Heart right ventricle (tissue), 16 donors: Measurements from ENCODE around the gene PITX2. TPM values are rescaled to one million over a fixed set of nuclear protein-coding genes. Genes with fewer than 3 reads are reported as not detected.
A peak's percentile ranks its signal among the peaks of the same experiment; 100 is the strongest.

Experiments
- ATAC-seq, 8 donors: fragments of 200-7000 bp; cut with Tn5 transposase; one replicate each; pipeline ENCODE4 v1.9.1; 2020; ENCODE audit warnings: mild to moderate bottlenecking in 8 of 8, moderate library complexity in 8 of 8, moderate number of reproducible peaks in 1 of 8
- DNase-seq, 2 donors: peaks; one replicate each; pipeline ENCODE4 v3.0.0-alpha.2; 2020
- H3K27ac ChIP-seq, 10 donors: fragments of 200-600 bp; sonication (generic) in 2 of 10; one replicate each; pipeline versions ENCODE4 v1.5.0 to v1.8.0; 2020 to 2022; ENCODE audit warnings: mild to moderate bottlenecking in 3 of 10
- H3K27me3 ChIP-seq, 7 donors: fragments of 200-600 bp; one replicate each; pipeline ENCODE4 v1.8.0; 2021 to 2022; ENCODE audit warnings: mild to moderate bottlenecking in 2 of 7
- H3K36me3 ChIP-seq, 9 donors: fragments of 200-600 bp; sonication (generic) in 1 of 9; one replicate each; pipeline versions ENCODE4 v1.5.0 to v1.8.0; 2020 to 2022; ENCODE audit warnings: mild to moderate bottlenecking in 2 of 9
- H3K4me1 ChIP-seq, 9 donors: fragments of 200-600 bp; sonication (generic) in 1 of 9; one replicate each; pipeline versions ENCODE4 v1.5.0 to v1.8.0; 2020 to 2022; ENCODE audit warnings: mild to moderate bottlenecking in 4 of 9
- H3K4me3 ChIP-seq, 10 donors: fragments of 200-600 bp; sonication (generic) in 2 of 10; one replicate each; pipeline versions ENCODE4 v1.5.0 to v1.8.0; 2020 to 2022; ENCODE audit warnings: mild to moderate bottlenecking in 7 of 10, moderate library complexity in 2 of 10
- H3K9me3 ChIP-seq, 11 donors: fragments of 200-600 bp in 10 of 11; sonication (generic) in 2 of 11; one replicate each; pipeline versions ENCODE4 v1.5.0 to v1.8.0; 2013 to 2022; ENCODE audit warnings: mild to moderate bottlenecking in 2 of 11, control low read depth in 1 of 11, moderate library complexity in 1 of 11
- WGBS, 2 donors: extraction: QIAGEN DNeasy Blood & Tissue Kit; methylation state at CpG; one replicate each; pipeline ENCODE4 v1.1.7; 2013; ENCODE audit warnings: inconsistent platforms in 1 of 2; 5-methylcytosine and 5-hydroxymethylcytosine counted together
- intact Hi-C, 10 donors: fragments of 100-400 bp; cut with DNase I; formaldehyde crosslinking; loops; one replicate each; pipeline versions ENCODE4 v1.11.1 to v1.14.2; 2022
- long read RNA-seq, 3 donors: library from polyadenylated mRNA; unstranded; transcript quantifications; one replicate each; pipeline ENCODE4 v2.0.0, GENCODE V29; 2020 to 2021
- polyA plus RNA-seq, 2 donors: library from polyadenylated mRNA; stranded (reverse); fragments of 200-250 nt; gene quantifications; one replicate each; pipeline ENCODE4 v1.2.3, GENCODE V29; 2013
- total RNA-seq, 10 donors: library from RNA; stranded (reverse); fragmentation: NEBNext Ultra II Directional in 3 of 10; extraction: Animal tissue kit (Norgen Biotek cat#: 25700) in 3 of 10; gene quantifications; one replicate each; pipeline versions ENCODE4 v1.2.1 to v1.2.4, GENCODE V29; 2021 to 2023
- TF ChIP-seq, protein P1 (sequence below), 9 donors: fragments of 200-600 bp; sonication (generic) in 2 of 9; IDR thresholded peaks; one replicate each; pipeline versions ENCODE4 v1.5.0 to v1.8.0; 2021 to 2022; ENCODE audit warnings: antibody characterized with exemption in 9 of 9, mild to moderate bottlenecking in 5 of 9, moderate library complexity in 1 of 9
- donor health status: Arrhythmogenic right ventricular cardiomyopathy.
- donor health status: ischemic (EF 13 %, LVEDD 7.1; RV severe dilation, severe dysfunction).
- donor health status: healthy with polysubstance abuse.
- donor health status: DM: no; HTN: yes; CAD: no.
- donor health status: DM: no; HTN: no; CAD: no.
- donor health status: ischemic (EF 25% LVEDD 6.9; RV normal size, moderate dysfunction).
- donor health status: ischemic (EF 25% LVEDD 5.7; RV mildly dilated, moderate dysfunction).
- donor health status: healthy.
- donor health status: DM: yes; HTN: yes; CAD: no.
- donor health status: Ischemic cardiomyopathy.
- donor health status: ischemic (EF 35%, LVEDD 5.7; RV mildly dilated, moderate dysfunction).
- donor health status: nonischemic (EF 11% LVEDD 7.7; RV severe dilation, severe dysfunction).
- donor health status: DM: yes; HTN: yes; CAD: no.
- donor health status: PGD.
- donor health status: ischemic (EF 29% LVEDD 5.4; RV normal size, mild dysfunction).
- donor health status: nonischemic (EF 23%, LVEDD 6.1; RV moderate dilation, normal function).

Gene PITX2
- under 1 TPM in 2 of 10 donors, not detected in 8; 0.10 to 0.57 TPM for total RNA-seq
- under 1 TPM in 1 of 2 donors, not detected in 1; 0.04 TPM for polyA plus RNA-seq
- long read RNA-seq, donor 1, result 0 reads
- long read RNA-seq, donor 2, result 0 reads
- long read RNA-seq, donor 3, result 0 reads

DNA sequence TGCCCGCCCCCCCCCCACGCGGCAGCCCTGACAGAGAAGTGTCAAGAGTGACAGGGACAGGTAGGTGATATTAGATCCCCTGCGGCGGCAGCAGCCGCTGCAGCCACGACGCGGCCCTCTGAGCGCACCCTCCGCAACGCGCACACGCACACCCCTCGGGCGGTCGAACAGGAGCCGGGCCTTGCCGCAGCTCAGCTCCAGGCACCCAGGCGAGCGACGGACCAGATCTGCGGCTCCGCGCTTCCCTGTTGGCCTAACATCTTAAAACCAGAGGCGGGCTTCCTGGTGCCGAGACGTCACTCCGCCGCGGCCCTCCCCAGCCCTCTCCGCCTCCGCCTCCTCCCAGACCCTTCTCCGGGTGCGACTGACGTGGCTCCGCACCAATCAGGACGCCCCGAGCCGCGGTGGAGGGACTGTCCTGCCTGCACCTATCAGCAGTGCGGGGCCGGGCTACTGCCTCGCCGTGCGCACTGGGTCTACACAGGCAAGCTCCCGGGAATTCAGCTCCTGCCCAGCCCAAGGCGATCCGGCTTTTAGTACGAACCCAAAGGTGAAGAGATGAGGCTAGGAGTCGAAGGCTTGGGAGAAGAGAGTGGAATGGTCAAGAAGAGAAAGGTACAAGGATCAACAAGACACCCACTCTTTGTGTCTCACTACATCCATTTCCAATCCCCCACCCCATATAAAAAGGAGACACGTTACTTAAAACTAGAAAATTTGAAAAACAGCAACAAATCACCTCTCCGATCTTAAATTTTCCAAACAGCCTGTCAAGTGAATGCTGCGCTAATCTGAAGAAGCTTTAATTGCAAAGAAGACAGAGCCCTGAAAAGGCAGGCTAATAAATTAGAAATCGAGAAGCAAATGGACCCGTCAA is at the start of gene PITX2:
Gene PITX2, minus strand, starts transcription at position 237 of the 877 bp plus-strand sequence. CDS start 617 bp downstream, outside the sequence.
- Histone ChIP-seq H3K27ac (no peak within 1 kb of the TSS), H3K27me3 (peaks cover 54 to 100% (median 100%) of the 10 kb centered on the region in 7 donors)
- intact Hi-C loops, result loop anchor here in 1 of 10 donors (10.0 kb wide), 1 partner anchor 662 kb away; no protein-coding TSS in a partner anchor

DNA sequence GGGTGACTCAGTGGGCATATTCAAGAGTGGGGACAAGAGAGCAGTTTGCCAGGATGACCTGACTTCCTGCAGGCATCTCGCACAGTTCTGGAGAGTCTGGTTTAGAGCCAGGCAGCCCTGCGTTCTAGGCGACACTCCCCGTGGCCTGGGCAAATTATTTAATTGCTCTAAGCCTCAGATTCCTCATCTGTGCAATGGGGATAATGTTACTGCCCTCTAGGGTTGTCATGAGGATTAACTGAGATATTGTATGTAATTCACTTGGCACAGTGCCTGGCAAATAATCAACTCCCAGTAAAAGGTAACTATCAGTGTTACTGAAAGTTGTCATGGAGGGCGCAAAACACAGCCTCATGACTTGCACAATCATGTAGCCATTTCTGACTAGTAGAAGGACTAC is 48.8 kb upstream of the PITX2 start:
- TF ChIP-seq, protein P1, sequence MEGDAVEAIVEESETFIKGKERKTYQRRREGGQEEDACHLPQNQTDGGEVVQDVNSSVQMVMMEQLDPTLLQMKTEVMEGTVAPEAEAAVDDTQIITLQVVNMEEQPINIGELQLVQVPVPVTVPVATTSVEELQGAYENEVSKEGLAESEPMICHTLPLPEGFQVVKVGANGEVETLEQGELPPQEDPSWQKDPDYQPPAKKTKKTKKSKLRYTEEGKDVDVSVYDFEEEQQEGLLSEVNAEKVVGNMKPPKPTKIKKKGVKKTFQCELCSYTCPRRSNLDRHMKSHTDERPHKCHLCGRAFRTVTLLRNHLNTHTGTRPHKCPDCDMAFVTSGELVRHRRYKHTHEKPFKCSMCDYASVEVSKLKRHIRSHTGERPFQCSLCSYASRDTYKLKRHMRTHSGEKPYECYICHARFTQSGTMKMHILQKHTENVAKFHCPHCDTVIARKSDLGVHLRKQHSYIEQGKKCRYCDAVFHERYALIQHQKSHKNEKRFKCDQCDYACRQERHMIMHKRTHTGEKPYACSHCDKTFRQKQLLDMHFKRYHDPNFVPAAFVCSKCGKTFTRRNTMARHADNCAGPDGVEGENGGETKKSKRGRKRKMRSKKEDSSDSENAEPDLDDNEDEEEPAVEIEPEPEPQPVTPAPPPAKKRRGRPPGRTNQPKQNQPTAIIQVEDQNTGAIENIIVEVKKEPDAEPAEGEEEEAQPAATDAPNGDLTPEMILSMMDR (IDR thresholded peaks at IDR 0.05), result no peak
- intact Hi-C loops, result no loop called here
- Histone ChIP-seq H3K27ac (no peak overlapping the region), H3K4me3 (no peak overlapping the region), H3K27me3 (no peaks in the 10 kb centered on the region), H3K36me3 (no peaks in the 10 kb centered on the region), H3K9me3 (no peaks in the 10 kb centered on the region), H3K4me1 (peaks cover 0 to 6% (median 0%) of the 10 kb centered on the region in 9 donors)
- WGBS, 2 donors, result 86 to 89% methylated on average over 5 of the region's 5 CpGs
- ATAC-seq (no peak), DNase-seq (no peak)

More for the DNA sequence above, at the start of gene PITX2:
- DNase-seq (peak; percentile 51 to 67), ATAC-seq (peak; percentile 57 to 94 (median 79))
- Histone ChIP-seq H3K4me3 (peak within 1 kb of the TSS in 9 of 10 donors; percentile 18 to 49 (median 42)), H3K9me3 (no peaks in the 10 kb centered on the region), H3K36me3 (no peaks in the 10 kb centered on the region), H3K4me1 (peaks cover 0 to 38% (median 29%) of the 10 kb centered on the region in 9 donors)
- whole genome bisulfite sequencing, 2 donors, result 2 to 4% methylated on average over 55 to 56 of the region's 56 CpGs
- TF ChIP-seq, protein P1 (IDR thresholded peaks at IDR 0.05), result no peak

DNA sequence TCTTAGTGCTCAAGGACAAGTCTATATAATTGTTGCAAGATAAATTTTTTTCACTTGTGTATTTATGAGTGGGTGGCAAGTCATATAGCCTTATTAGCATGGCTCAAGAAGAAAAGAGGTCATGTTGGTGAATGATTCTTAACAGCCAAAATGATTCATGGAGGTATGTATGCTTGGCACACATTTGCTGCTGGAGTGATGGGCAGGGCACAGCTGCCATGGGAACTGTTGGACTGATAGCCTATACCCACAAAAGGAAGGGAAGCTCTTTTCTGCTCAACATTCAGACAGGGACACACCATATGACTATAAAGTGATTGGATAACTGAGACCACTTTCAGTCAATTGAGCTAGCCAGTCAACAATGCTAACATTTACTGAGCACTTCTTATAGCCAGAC is 46.8 kb upstream of the PITX2 start:
- Histone ChIP-seq H3K27me3 (no peaks in the 10 kb centered on the region), H3K36me3 (no peaks in the 10 kb centered on the region), H3K27ac (no peak overlapping the region), H3K9me3 (no peaks in the 10 kb centered on the region), H3K4me1 (peaks cover 0 to 6% (median 0%) of the 10 kb centered on the region in 9 donors), H3K4me3 (no peak overlapping the region)
- ATAC-seq (no peak), DNase-seq (no peak)
- intact Hi-C loops, result no loop called here
- TF ChIP-seq, protein P1 (IDR thresholded peaks at IDR 0.05), result no peak

DNA sequence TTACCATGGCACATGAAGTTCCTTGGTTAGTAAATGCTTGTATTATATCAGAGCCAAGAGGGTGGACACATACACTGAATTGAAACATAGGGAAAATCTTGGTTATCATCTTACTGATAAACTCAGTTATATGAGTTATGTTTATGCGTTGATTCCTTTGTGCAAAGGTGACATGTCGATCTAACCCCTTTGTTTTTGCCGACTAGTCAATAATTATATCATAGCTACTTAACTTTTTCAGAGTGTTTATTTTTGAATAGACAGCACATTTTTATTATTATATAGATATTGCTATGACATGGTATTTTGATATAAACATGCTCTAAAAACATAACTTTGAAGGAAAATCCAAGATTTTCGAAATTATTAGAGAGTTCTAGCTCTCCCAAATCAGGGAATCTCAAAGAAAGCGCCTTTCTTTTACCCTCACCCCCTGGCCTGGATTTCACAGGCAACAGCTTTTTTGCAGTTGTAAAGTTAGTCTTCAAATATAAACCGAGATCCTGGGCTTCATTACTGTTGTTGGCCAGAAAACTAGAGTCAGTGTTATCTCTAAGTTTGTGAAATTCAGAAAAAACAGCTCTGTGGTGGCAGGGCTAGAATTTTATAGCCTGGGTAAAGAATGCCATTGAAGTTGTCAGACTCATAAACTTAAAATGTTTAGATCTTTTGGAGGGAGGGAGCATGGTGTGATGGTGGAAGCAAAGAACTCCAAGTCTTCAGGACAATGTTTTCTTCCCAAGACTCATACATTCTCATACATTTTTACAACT is 45.8 kb upstream of the PITX2 start:
- no peak overlapping the region for H3K27ac ChIP-seq
- no peak overlapping the region for H3K4me3 ChIP-seq
- H3K27me3 ChIP-seq, result no peaks in the 10 kb centered on the region
- H3K4me1 ChIP-seq, result peaks cover 0 to 6% (median 0%) of the 10 kb centered on the region in 9 donors
- DNase-seq (no peak), ATAC-seq (peak in 1 of 8 donors; percentile 14)
- intact Hi-C loops, result no loop called here
- TF ChIP-seq, protein P1 (IDR thresholded peaks at IDR 0.05), result no peak
- H3K9me3 ChIP-seq, result no peaks in the 10 kb centered on the region
- 56 to 62% methylated on average over 6 of the region's 6 CpGs for WGBS, 2 donors
- H3K36me3 ChIP-seq, result no peaks in the 10 kb centered on the region
